ENCODE data around the gene OR6C75. TPM values are rescaled to one million over a fixed set of nuclear protein-coding genes. Genes with fewer than 3 reads are reported as not detected.

Gene OR6C75
- total RNA-seq, 4 donors from 2014 or later = not detected

- peaks cover 10% of the 10 kb centered on the region for H3K27me3 ChIP-seq
- peaks cover 0 to 4% (median 0%) of the 10 kb centered on the region in 3 donors for H3K9me3 ChIP-seq
- H3K36me3 ChIP-seq = no peaks in the 10 kb centered on the region
- no peak for TF ChIP-seq POLR2AphosphoS5 (IDR thresholded peaks at IDR 0.05)
- no peak for TF ChIP-seq POLR2A (IDR thresholded peaks at IDR 0.05)
- TF ChIP-seq CTCF (IDR thresholded peaks at IDR 0.05) = no peak
- no peak for TF ChIP-seq EP300 (IDR thresholded peaks at IDR 0.05)
- H3K4me3 ChIP-seq = no peak overlapping the region
- H3K4me1 ChIP-seq = no peaks in the 10 kb centered on the region
- WGBS, 2 donors (ENCODE audit: low coverage in 1 of 2) = 100% methylated on average over 1 of the region's 1 CpG
- H3K27ac ChIP-seq = no peak overlapping the region
- no peak for ATAC-seq
Observed at GRCh38 chr12:55416961-55417360, 54.2 kb downstream of the OR6C75 start.

Other genes with a start within 250 kb of the OR6C75 start
- gene OR9K2, start 236.6 kb upstream of the OR6C75 start, total RNA-seq = not detected
- not detected for gene OR10A7, start 141.9 kb upstream of the OR6C75 start, total RNA-seq
- gene OR6C74, start 118.4 kb upstream of the OR6C75 start, total RNA-seq = not detected
- not detected for gene OR6C6, start 66.4 kb upstream of the OR6C75 start, total RNA-seq
- gene OR6C1, start 48.6 kb upstream of the OR6C75 start, total RNA-seq = not detected
- not detected for gene OR6C3, start 32.2 kb upstream of the OR6C75 start, total RNA-seq
- not detected for gene OR6C65, start 37.6 kb downstream of the OR6C75 start, total RNA-seq
- gene OR6C76, start 63.3 kb downstream of the OR6C75 start, total RNA-seq = not detected
- gene OR6C2, start 81.1 kb downstream of the OR6C75 start, total RNA-seq = not detected
- not detected for gene OR6C70, start 107.2 kb downstream of the OR6C75 start, total RNA-seq
- not detected for gene OR6C68, start 129.4 kb downstream of the OR6C75 start, total RNA-seq
- gene OR6C4, start 186.6 kb downstream of the OR6C75 start, total RNA-seq = not detected
- not detected for gene OR2AP1, start 209.5 kb downstream of the OR6C75 start, total RNA-seq